Right kidney (tissue), 9 donors: Measurements from ENCODE around the gene CYRIA.

Source experiments
- DNase-seq: peaks from one replicate; pipeline ENCODE4 v3.0.0-alpha.2; 2016
- long read RNA-seq, 8 donors: transcript quantifications; one replicate each; lab custom pipeline, GENCODE V29; 2026

The CYRIA gene
- long read RNA-seq, donor 1: 0 reads
- long read RNA-seq, donor 2: 0 reads
- long read RNA-seq, donor 3: 0 reads
- long read RNA-seq, donor 4: 0 reads
- long read RNA-seq, donor 5, full-length matches to known transcripts: 1 of 1 reads
- long read RNA-seq, donor 5, partial matches to known transcripts: 0 of 1 reads
- long read RNA-seq, donor 5, other reads (novel, unspliced or antisense): 0 of 1 reads
- long read RNA-seq, donor 6: 0 reads
- long read RNA-seq, donor 7, full-length matches to known transcripts: 2 of 2 reads
- long read RNA-seq, donor 7, partial matches to known transcripts: 0 of 2 reads
- long read RNA-seq, donor 7, other reads (novel, unspliced or antisense): 0 of 2 reads
- long read RNA-seq, donor 8: 0 reads

GRCh38 chr2:16665748-16666448 is at the start of gene CYRIA:
TSS of gene CYRIA (minus strand) at chr2:16665834. CDS start at chr2:16588119, 77,715 bp downstream.
- DNase-seq: peak; percentile 52

- no peak for DNase-seq
These were observed 47.4 kb upstream of the CYRIA start for GRCh38 chr2:16713011-16713423.

- DNase-seq: no peak
These were observed 44.1 kb upstream of the CYRIA start for GRCh38 chr2:16709769-16710168.

- no peak for DNase-seq
These were observed 42.5 kb upstream of the CYRIA start for GRCh38 chr2:16708173-16708572.

- no peak for DNase-seq
These were observed 41.5 kb upstream of the CYRIA start for GRCh38 chr2:16707014-16707623.

GRCh38 chr2:16700551-16701259 is 35.1 kb upstream of the CYRIA start:
- no peak for DNase-seq

- no peak for DNase-seq
These were observed 28.2 kb upstream of the CYRIA start for GRCh38 chr2:16693854-16694253.

GRCh38 chr2:16691261-16691660 is 25.6 kb upstream of the CYRIA start:
- DNase-seq: no peak

- DNase-seq: no peak
These were observed 22.3 kb upstream of the CYRIA start for GRCh38 chr2:16687955-16688354.

- DNase-seq: no peak
These were observed 21.6 kb upstream of the CYRIA start for GRCh38 chr2:16687222-16687621.

- DNase-seq: no peak
These were observed 21.0 kb upstream of the CYRIA start for GRCh38 chr2:16686641-16687040.

- DNase-seq: no peak
These were observed 19.7 kb upstream of the CYRIA start for GRCh38 chr2:16685340-16685715.

GRCh38 chr2:16684676-16685339 is 19.2 kb upstream of the CYRIA start:
- DNase-seq: no peak

GRCh38 chr2:16683576-16683975 is 17.9 kb upstream of the CYRIA start:
- DNase-seq: no peak

- no peak for DNase-seq
These were observed 16.9 kb upstream of the CYRIA start for GRCh38 chr2:16682431-16683118.

- no peak for DNase-seq
These were observed 15.1 kb upstream of the CYRIA start for GRCh38 chr2:16680781-16681180.

GRCh38 chr2:16680304-16680703 is 14.7 kb upstream of the CYRIA start:
- no peak for DNase-seq

GRCh38 chr2:16678964-16679363 is 13.3 kb upstream of the CYRIA start:
- no peak for DNase-seq

- no peak for DNase-seq
These were observed 12.2 kb upstream of the CYRIA start for GRCh38 chr2:16677875-16678274.

GRCh38 chr2:16675781-16676180 is 10.1 kb upstream of the CYRIA start:
- no peak for DNase-seq

- DNase-seq: no peak
These were observed 8.5 kb upstream of the CYRIA start for GRCh38 chr2:16674154-16674553.

- no peak for DNase-seq
These were observed 6.1 kb upstream of the CYRIA start for GRCh38 chr2:16671760-16672159.
